ENCODE measurements around the gene HUS1. TPM values are rescaled to one million over a fixed set of nuclear protein-coding genes. Genes with fewer than 3 reads are reported as not detected.
A peak's percentile ranks its signal among the peaks of the same experiment; 100 is the strongest.

The HUS1 gene
- total and polyA plus RNA-seq, 2 of the 13 experiments (the other 11 are each of a cell fraction or from before 2014, with no cell fraction given), result 14.8 to 16.9 TPM

DNA sequence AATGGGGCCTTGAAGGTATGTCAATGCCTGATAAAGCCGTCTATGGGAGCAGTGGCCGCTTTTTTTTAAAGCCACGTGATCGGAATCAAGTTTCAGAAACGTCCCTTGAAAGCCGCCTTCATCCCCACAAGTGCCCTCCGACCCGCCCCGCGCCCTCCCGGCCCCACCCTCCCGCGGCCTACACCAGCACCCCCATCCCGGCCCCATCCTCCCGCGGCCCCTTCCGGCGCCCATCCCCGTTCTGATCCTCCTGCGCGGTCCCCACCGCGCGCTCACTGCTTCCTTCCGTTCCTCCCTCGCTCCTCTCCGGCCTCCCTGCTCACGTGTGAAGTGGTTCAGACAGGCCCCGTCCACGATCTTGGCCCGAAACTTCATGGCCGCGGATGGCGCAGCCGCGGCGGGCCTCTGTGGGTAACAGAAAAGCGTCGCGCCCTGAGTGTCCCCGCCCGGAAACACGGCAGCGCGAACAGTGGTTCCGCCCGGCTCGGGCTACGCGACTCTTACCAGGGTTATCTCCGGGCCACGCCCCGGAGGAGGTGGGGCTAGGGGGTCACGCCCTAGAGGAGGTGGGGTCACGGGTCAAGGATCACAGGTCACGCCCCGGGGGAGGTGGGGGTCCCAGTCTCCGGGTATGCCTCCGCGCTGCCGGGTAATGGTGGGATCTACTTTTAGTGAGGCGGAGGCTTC lies at the start of gene HUS1 (continued):
- peak; percentile 78; the same call in 1 of the 2 replicates for TF ChIP-seq CBFB (CRISPR knock-in tag; IDR thresholded peaks at IDR 0.05)
- TF ChIP-seq SMARCC2 (IDR thresholded peaks at IDR 0.05), result no peak
- TF ChIP-seq ZNF564 (CRISPR knock-in tag; IDR thresholded peaks at IDR 0.05), result no peak; the same call in 1 of the 2 replicates
- peak; percentile 60 for TF ChIP-seq SKI (IDR thresholded peaks at IDR 0.05; ENCODE audit: partially characterized antibody)
- TF ChIP-seq, protein P1, sequence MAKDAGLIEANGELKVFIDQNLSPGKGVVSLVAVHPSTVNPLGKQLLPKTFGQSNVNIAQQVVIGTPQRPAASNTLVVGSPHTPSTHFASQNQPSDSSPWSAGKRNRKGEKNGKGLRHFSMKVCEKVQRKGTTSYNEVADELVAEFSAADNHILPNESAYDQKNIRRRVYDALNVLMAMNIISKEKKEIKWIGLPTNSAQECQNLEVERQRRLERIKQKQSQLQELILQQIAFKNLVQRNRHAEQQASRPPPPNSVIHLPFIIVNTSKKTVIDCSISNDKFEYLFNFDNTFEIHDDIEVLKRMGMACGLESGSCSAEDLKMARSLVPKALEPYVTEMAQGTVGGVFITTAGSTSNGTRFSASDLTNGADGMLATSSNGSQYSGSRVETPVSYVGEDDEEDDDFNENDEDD (CRISPR knock-in tag; IDR thresholded peaks at IDR 0.05; ENCODE audit: borderline replicate concordance), result peak; percentile 72; the same call in 1 of the 2 replicates
- no peak for TF ChIP-seq FOSL1 (CRISPR knock-in tag; IDR thresholded peaks at IDR 0.05; ENCODE audit: borderline replicate concordance)
- TF ChIP-seq, protein P2, sequence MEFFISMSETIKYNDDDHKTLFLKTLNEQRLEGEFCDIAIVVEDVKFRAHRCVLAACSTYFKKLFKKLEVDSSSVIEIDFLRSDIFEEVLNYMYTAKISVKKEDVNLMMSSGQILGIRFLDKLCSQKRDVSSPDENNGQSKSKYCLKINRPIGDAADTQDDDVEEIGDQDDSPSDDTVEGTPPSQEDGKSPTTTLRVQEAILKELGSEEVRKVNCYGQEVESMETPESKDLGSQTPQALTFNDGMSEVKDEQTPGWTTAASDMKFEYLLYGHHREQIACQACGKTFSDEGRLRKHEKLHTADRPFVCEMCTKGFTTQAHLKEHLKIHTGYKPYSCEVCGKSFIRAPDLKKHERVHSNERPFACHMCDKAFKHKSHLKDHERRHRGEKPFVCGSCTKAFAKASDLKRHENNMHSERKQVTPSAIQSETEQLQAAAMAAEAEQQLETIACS (CRISPR knock-in tag; IDR thresholded peaks at IDR 0.05), result peak; percentile 47; the same call in 1 of the 2 replicates
- TF ChIP-seq TEAD3 (CRISPR knock-in tag; optimal IDR thresholded peaks at IDR 0.05; ENCODE audit: borderline replicate concordance), result peak; percentile 54
- peak; percentile 91 for TF ChIP-seq U2AF1 (optimal IDR thresholded peaks at IDR 0.05; ENCODE audit: low read depth, low read length)
- TF ChIP-seq, protein P3, sequence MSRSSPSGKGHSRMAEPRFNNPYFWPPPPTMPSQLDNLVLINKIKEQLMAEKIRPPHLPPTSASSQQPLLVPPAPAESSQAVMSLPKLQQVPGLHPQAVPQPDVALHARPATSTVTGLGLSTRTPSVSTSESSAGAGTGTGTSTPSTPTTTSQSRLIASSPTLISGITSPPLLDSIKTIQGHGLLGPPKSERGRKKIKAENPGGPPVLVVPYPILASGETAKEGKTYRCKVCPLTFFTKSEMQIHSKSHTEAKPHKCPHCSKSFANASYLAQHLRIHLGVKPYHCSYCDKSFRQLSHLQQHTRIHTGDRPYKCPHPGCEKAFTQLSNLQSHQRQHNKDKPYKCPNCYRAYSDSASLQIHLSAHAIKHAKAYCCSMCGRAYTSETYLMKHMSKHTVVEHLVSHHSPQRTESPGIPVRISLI (CRISPR knock-in tag; IDR thresholded peaks at IDR 0.05; ENCODE audit: borderline replicate concordance), result peak; percentile 63; the same call in 1 of the 2 replicates
- TF ChIP-seq, protein P4, sequence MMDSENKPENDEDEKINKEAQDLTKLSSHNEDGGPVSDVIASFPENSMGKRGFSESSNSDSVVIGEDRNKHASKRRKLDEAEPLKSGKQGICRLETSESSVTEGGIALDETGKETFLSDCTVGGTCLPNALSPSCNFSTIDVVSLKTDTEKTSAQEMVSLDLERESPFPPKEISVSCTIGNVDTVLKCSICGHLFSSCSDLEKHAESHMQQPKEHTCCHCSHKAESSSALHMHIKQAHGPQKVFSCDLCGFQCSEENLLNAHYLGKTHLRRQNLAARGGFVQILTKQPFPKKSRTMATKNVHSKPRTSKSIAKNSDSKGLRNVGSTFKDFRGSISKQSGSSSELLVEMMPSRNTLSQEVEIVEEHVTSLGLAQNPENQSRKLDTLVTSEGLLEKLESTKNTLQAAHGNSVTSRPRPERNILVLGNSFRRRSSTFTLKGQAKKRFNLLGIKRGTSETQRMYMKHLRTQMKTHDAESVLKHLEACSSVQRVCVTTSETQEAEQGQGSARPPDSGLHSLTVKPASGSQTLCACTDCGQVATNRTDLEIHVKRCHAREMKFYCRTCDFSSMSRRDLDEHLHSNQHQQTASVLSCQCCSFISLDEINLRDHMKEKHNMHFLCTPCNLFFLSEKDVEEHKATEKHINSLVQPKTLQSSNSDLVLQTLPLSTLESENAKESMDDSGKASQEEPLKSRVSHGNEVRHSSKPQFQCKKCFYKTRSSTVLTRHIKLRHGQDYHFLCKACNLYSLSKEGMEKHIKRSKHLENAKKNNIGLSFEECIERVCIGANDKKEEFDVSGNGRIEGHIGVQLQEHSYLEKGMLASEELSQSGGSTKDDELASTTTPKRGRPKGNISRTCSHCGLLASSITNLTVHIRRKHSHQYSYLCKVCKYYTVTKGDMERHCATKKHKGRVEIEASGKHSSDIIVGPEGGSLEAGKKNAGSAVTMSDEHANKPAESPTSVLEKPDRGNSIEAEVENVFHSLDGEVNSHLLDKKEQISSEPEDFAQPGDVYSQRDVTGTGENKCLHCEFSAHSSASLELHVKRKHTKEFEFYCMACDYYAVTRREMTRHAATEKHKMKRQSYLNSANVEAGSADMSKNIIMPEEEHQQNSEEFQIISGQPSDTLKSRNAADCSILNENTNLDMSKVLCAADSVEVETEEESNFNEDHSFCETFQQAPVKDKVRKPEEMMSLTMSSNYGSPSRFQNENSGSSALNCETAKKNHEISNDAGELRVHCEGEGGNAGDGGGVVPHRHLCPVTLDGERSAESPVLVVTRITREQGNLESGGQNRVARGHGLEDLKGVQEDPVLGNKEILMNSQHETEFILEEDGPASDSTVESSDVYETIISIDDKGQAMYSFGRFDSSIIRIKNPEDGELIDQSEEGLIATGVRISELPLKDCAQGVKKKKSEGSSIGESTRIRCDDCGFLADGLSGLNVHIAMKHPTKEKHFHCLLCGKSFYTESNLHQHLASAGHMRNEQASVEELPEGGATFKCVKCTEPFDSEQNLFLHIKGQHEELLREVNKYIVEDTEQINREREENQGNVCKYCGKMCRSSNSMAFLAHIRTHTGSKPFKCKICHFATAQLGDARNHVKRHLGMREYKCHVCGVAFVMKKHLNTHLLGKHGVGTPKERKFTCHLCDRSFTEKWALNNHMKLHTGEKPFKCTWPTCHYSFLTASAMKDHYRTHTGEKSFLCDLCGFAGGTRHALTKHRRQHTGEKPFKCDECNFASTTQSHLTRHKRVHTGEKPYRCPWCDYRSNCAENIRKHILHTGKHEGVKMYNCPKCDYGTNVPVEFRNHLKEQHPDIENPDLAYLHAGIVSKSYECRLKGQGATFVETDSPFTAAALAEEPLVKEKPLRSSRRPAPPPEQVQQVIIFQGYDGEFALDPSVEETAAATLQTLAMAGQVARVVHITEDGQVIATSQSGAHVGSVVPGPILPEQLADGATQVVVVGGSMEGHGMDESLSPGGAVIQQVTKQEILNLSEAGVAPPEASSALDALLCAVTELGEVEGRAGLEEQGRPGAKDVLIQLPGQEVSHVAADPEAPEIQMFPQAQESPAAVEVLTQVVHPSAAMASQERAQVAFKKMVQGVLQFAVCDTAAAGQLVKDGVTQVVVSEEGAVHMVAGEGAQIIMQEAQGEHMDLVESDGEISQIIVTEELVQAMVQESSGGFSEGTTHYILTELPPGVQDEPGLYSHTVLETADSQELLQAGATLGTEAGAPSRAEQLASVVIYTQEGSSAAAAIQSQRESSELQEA (CRISPR knock-in tag; IDR thresholded peaks at IDR 0.05; ENCODE audit: not compliant biosample characterization), result peak; percentile 72
- TF ChIP-seq, protein P5, sequence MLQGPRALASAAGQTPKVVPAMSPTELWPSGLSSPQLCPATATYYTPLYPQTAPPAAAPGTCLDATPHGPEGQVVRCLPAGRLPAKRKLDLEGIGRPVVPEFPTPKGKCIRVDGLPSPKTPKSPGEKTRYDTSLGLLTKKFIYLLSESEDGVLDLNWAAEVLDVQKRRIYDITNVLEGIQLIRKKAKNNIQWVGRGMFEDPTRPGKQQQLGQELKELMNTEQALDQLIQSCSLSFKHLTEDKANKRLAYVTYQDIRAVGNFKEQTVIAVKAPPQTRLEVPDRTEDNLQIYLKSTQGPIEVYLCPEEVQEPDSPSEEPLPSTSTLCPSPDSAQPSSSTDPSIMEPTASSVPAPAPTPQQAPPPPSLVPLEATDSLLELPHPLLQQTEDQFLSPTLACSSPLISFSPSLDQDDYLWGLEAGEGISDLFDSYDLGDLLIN (CRISPR knock-in tag; IDR thresholded peaks at IDR 0.05; ENCODE audit: borderline replicate concordance), result no peak
- no peak for TF ChIP-seq TCF7 (IDR thresholded peaks at IDR 0.05; ENCODE audit: low read depth)
- TF ChIP-seq MXD4 (CRISPR knock-in tag; IDR thresholded peaks at IDR 0.05), result peak; percentile 82; the same call in 1 of the 2 replicates
